Measurements from ENCODE around the gene CASQ2. TPM values are rescaled to one million over a fixed set of nuclear protein-coding genes. Genes with fewer than 3 reads are reported as not detected.

Gene CASQ2
- polyA plus RNA-seq, 2 of the 4 experiments (the other 2 are of a cell fraction): not detected

GRCh38 chr1:115661157-115661556, 107.4 kb downstream of the CASQ2 start:
- DNase-seq (ENCODE audit: low read depth in 1 of 2, low spot score in 1 of 2): no peak

GRCh38 chr1:115660151-115660550, 108.4 kb downstream of the CASQ2 start:
- POLR2A ChIA-PET: no interaction called here
- CTCF ChIA-PET: interaction anchor here (0.9 kb wide), 1 partner anchor 22 kb away, joined by 3 read pairs; no protein-coding TSS in a partner anchor
- no peak overlapping the region for H3K27ac ChIP-seq
- H3K4me1 ChIP-seq: no peaks in the 10 kb centered on the region
- no peak for DNase-seq (ENCODE audit: low read depth in 1 of 2, low spot score in 1 of 2)
- FAIRE-seq: no peak
- WGBS (ENCODE audit: missing lambda C conversion rate): 93% methylated on average over 5 of the region's 5 CpGs
- ATAC-seq: no peak
- H3K9me3 ChIP-seq: no peaks in the 10 kb centered on the region
- no peak overlapping the region for H3K4me3 ChIP-seq
- no peak overlapping the region for H3K4me2 ChIP-seq
- TF ChIP-seq HMGXB4 (CRISPR knock-in tag; IDR thresholded peaks at IDR 0.05; ENCODE audit: borderline replicate concordance) (no peak), POLR2AphosphoS2 (conservative IDR thresholded peaks at IDR 0.05; ENCODE audit: low read length) (no peak), EHF (CRISPR knock-in tag; IDR thresholded peaks at IDR 0.05) (no peak), ZC3H11A (IDR thresholded peaks at IDR 0.05) (no peak), RAD21 (conservative IDR thresholded peaks at IDR 0.05 in 1 of 2, IDR thresholded peaks at IDR 0.05 in 1 of 2) (no peak)

More at GRCh38 chr1:115661157-115661556, 107.4 kb downstream of the CASQ2 start:
- FAIRE-seq (no peak), ATAC-seq (no peak)
- Histone ChIP-seq H3K27ac (no peak overlapping the region), H3K4me1 (no peaks in the 10 kb centered on the region), H3K4me2 (no peak overlapping the region), H3K9me3 (no peaks in the 10 kb centered on the region), H3K4me3 (no peak overlapping the region)
- POLR2A ChIA-PET: no interaction called here
- TF ChIP-seq RCOR1 (IDR thresholded peaks at IDR 0.05; ENCODE audit: low read depth, low read length): no peak
- TF ChIP-seq MAFK (IDR thresholded peaks at IDR 0.05; ENCODE audit: partially characterized antibody): no peak
- TF ChIP-seq CHD4 (IDR thresholded peaks at IDR 0.05; ENCODE audit: borderline replicate concordance): no peak
- TF ChIP-seq FOXS1 (CRISPR knock-in tag; IDR thresholded peaks at IDR 0.05): no peak
- no peak for TF ChIP-seq HEYL (CRISPR knock-in tag; IDR thresholded peaks at IDR 0.05)
- no CpG with 5 or more reads among the region's 1 CpG for WGBS (ENCODE audit: missing lambda C conversion rate)
- CTCF ChIA-PET: interaction anchor here (1.1 kb wide), 1 partner anchor 46 kb away, joined by 4 read pairs; no protein-coding TSS in a partner anchor

- POLR2A ChIA-PET: no interaction called here
- FAIRE-seq (no peak), ATAC-seq (no peak), DNase-seq (ENCODE audit: low read depth in 1 of 2, low spot score in 1 of 2) (no peak)
- 80% methylated on average over 1 of the region's 1 CpG for WGBS (ENCODE audit: missing lambda C conversion rate)
- CTCF ChIA-PET: interaction anchor here (1.6 kb wide), 1 partner anchor 9 kb away, joined by 3 read pairs; no protein-coding TSS in a partner anchor
- no peaks in the 10 kb centered on the region for H3K4me1 ChIP-seq
- H3K9me3 ChIP-seq: no peaks in the 10 kb centered on the region
- H3K4me3 ChIP-seq: no peak overlapping the region
- TF ChIP-seq FOSB (CRISPR knock-in tag; IDR thresholded peaks at IDR 0.05) (no peak), FOSL2 (IDR thresholded peaks at IDR 0.05) (no peak), FOSL2 (CRISPR knock-in tag; IDR thresholded peaks at IDR 0.05) (no peak), NPAS2 (CRISPR knock-in tag; IDR thresholded peaks at IDR 0.05; ENCODE audit: borderline replicate concordance) (no peak), HOXA7 (CRISPR knock-in tag; IDR thresholded peaks at IDR 0.05) (no peak), ZC3H11A (IDR thresholded peaks at IDR 0.05) (no peak), RCOR1 (IDR thresholded peaks at IDR 0.05; ENCODE audit: low read depth, low read length) (no peak)
- H3K4me2 ChIP-seq: no peak overlapping the region
- H3K27ac ChIP-seq: no peak overlapping the region
Measured at GRCh38 chr1:115658646-115659045, 109.9 kb downstream of the CASQ2 start.

- no peak for DNase-seq (ENCODE audit: low read depth in 1 of 2, low spot score in 1 of 2)
- H3K4me3 ChIP-seq: no peak overlapping the region
- ChIA-PET POLR2A (no interaction called here), CTCF (interaction anchor here (0.9 kb wide), 1 partner anchor 50 kb away, joined by 3 read pairs; no protein-coding TSS in a partner anchor)
- TF ChIP-seq ESRRA (IDR thresholded peaks at IDR 0.05; ENCODE audit: borderline replicate concordance, low read length) (no peak), RNF2 (IDR thresholded peaks at IDR 0.05; ENCODE audit: borderline replicate concordance, low read depth) (no peak), PHF8 (IDR thresholded peaks at IDR 0.05; ENCODE audit: borderline replicate concordance, low read depth) (no peak), CEBPB (IDR thresholded peaks at IDR 0.05) (no peak), CBX8 (IDR thresholded peaks at IDR 0.05) (no peak), RFX5 (IDR thresholded peaks at IDR 0.05) (no peak)
- FAIRE-seq: no peak
- no peaks in the 10 kb centered on the region for H3K9me3 ChIP-seq
- H3K27ac ChIP-seq: no peak overlapping the region
- H3K4me2 ChIP-seq: no peak overlapping the region
- H3K4me1 ChIP-seq: no peaks in the 10 kb centered on the region
- ATAC-seq: no peak
- 97% methylated on average over 5 of the region's 5 CpGs for WGBS (ENCODE audit: missing lambda C conversion rate)
Measured at GRCh38 chr1:115656461-115657077, 111.9 kb downstream of the CASQ2 start.

All from A549 (cell line).